GM18511 (cell line): ENCODE results near the gene TRAPPC3L.
"Not testable (repeated sequence)": the region's sequence is repeated elsewhere in the genome, so short reads cannot be mapped to it uniquely, and the experiment has no call there.

Source experiments
- ATAC-seq: cut with Tn5 transposase; IDR thresholded peaks from one replicate; pipeline ENCODE4 v1.9.1; 2021; ENCODE audit warnings: mild to moderate bottlenecking, moderate library complexity; ENCODE audit not compliant: unreplicated experiment

The TRAPPC3L gene

DNA sequence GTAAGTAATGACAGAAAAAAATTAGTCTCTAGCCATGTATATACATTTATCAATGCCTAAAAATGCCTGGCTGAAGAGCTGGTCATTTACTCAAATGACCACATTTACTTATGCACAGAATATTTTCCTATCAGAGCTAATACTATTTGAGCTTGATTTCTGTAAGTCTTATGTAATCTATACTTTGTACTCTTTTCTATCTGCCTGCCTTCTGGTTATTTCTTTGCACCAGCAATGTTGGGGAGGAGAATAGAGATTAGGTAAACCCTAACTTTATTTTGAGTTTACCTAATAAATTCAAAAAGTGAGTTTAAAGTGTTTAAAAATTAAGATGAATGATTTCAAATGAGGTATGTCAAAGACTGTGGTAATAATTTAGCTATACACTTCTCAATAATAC, 30.3 kb downstream of the TRAPPC3L start:
- ATAC-seq: no peak

DNA sequence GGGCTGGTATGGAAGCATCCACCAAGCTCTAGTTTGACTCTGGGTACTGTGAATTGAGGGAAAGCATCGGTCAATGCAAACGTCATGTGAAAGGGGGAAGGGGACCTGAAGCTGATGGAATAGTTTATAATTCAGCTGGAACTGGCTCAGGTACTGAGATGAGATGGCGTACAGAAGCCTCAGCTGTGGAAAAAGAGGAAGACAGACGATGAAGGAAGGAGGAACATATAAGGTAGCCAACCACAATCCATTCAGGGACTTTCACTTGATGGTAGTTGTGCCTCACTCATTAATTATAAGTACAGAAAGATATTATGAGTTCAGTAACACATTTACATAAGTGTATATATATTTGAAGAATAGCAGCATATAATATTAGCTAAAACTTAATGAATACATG, 31.4 kb downstream of the TRAPPC3L start:
- ATAC-seq: no peak

DNA sequence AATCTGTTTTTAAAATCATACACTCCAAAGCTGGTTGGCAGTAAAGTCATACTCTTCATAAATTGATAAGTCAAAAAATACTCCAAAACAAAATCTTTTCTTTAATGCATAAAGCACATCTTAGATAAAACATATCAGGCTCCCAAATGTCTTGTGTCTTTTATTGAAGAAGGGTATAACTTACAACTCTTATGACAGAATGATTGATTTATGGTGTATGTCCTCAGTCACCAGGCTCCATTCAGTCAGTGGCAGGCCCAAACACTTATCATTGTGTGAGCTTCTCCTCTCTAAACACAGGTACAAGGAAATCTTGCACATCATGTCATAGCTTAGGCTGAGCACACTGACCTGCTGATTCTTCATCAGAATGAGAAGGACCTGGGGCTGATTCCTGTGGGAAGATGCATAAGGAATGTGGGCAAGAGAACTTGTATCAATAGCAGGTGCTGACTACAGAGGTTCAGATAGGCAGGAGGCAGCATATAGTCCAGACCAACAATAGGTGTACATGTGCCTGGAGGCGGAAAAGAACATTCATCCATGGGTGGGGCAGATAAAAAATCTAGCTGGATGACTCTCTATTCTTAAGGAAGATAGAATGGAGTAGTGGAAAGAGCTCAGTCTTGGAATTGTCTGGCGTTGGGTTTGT, 32.1 kb downstream of the TRAPPC3L start:
- ATAC-seq: no peak

DNA sequence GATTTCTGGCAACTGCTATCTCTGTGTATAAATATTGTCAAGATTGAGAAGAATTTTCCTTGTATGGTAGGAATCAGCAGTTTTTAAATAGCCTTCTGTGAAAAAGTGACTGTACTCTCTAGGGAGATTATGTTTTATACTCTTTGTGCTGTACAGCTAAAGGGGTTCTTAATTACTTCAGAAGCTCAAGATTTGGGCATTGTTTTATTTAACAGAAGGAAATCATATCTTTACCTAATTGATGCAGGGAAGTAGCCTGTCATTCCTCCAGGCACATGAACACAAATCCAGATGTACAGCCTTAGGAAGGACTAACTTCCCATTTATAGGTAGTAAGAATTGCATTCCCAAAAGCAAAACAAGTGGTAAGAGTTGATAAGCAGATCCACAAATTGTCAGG, 32.8 kb downstream of the TRAPPC3L start:
- no peak for ATAC-seq

DNA sequence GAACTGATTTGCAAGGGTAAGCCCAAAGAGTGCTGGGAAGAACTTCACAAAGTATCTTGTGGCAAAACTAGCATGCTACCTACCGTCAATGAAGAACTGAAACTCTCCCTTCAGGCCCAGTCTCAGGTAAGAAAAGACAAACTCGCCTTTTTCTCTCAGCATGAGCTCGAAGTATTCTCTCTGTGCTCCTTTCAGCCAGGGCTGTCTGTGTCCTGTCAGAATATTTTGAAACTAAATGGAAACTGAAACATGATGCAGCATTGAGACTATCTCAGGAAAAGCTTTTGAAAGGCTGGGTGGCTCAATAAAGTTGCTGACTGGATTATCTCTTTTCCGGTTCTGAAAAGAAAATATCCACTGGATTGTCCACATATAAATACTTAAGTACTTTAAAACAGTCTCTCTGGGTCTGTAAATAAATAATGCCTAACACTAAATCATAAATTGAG, 33.3 kb downstream of the TRAPPC3L start:
- ATAC-seq: peak; percentile 91

DNA sequence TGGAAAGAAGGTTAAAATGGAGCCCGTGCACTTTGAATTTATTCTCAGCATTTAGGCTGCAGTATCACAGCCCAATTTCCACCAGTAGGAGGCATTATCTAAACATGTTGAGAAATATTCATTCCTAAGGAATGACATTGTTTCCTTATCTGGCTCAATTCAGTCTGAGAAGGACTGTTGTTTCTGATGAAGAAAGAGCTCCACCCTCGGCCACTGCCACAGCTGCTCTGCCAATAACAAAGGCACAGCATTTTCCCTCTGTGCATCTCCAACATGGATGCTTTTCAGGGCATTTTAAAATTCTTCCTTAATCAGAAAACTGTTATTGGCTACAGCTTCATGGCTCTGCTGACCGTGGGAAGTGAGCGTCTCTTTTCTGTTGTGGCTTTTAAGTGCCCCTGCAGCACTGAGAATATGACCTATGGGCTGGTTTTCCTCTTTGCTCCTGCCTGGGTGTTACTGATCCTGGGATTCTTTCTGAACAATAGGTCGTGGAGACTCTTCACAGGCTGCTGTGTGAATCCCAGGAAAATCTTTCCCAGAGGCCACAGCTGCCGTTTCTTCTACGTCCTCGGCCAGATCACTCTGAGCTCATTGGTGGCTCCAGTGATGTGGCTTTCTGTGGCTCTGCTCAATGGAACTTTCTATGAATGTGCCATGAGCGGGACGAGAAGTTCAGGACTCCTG, 33.9 kb downstream of the TRAPPC3L start, which contains the start of gene CALHM5:
Gene CALHM5, plus strand, starts transcription at position 216 of the 687 bp plus-strand sequence. Its CDS starts 58 bp downstream, at position 274.
- peak; percentile 15 for ATAC-seq

DNA sequence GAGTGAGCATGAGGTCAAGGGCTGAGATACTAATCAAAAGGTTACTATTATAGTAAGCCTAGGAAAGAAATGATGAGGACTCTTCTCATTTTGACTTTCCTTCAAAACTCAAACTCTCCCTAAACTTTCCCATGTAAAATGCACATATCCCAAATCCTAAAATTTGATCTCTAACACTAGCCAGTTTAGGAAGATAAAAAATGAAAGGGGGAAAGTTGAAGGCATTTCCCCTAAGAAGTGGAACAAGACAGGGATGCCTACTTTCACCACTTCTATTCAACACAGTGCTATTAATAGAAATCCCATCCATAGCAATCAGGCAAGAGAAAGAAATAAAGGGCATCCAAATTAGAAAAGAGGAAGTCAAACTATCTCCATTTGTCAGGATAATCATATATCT, 37.0 kb downstream of the TRAPPC3L start:
- ATAC-seq: no peak

DNA sequence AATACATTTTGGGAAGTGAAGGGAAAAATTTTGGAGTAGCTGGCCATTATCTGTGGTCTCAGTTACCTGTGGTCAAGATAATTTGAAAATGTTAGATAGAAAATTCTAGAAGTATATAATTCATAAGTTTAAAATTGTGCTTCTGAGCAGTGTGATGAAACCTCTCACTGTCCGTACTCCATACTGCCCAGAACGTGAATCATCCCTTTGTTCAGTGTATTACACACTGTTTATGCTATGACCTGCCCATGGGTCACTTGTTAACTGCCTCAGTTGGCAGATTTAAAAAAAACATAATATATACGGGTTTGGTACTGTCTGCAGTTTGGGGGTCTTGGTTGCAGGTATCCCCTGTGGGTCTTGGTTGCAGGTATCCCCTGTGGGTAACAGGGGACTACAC, 38.2 kb downstream of the TRAPPC3L start:
- no peak for ATAC-seq

DNA sequence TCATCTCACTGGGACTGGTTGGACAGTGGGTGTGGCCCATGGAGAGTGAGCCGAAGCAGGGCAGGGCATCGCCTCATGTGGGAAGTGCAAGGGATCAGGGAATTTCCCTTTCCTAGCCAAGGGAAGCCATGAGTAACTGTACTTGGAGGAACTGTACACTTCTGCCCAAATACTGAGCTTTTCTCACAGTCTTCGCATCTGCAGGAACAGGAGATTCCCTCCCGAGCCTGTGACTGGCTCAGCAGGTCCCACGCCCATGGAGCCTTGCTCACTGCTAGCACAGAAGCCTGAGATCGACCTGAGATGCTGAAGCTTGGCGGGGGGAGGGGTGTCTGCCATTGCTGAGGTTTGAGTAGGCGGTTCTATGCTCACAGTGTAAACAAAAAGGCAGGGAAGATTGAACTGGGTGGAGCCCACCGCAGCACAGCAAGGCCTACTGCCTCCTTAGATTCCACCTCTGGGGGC, 44.5 kb downstream of the TRAPPC3L start:
- ATAC-seq: no peak

DNA sequence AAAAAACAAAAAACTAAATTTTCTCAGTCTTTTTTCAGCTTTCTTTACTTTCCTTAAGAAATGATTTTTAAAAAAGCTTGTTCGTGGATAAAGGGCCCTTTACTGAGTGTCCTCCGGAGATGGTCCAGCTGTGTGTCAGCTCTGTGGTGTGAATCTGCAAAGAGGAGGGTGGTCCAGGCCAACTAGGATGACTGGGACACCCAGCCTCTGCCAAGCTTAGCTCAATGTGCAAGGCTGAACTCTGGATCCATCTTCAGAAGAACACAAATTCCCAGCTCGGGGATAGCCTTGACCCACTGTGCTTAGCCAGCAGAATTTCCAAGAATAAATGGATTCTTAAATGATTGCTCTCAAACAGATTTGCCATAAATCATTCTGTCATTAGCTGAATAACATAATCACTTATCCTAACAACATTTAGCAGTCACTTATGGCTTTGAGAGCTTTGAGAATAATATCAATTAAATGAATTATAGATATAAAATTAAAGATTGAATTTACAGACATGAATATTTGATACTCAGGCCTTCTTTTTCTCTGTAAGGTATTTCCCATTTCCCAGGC, 48.3 kb downstream of the TRAPPC3L start:
- ATAC-seq: no peak

DNA sequence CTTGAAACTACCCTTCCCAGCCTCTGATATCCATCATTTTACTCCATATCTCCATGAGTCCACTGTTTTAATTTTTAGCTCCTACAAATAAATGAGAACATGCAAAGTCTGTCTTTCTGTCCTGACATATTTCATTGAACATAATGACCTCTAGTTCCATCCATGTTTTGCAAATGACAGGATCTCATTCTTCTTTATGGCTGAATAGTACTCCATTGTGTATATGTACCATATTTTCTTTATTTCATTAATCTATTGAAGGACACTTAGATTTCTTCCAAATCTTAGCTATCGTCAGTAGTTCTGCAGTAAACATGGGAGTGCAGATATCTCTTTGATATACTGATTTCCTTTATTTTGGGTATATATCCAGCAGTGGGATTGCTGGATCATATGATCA, 50.3 kb downstream of the TRAPPC3L start:
- ATAC-seq: not testable (repeated sequence)

DNA sequence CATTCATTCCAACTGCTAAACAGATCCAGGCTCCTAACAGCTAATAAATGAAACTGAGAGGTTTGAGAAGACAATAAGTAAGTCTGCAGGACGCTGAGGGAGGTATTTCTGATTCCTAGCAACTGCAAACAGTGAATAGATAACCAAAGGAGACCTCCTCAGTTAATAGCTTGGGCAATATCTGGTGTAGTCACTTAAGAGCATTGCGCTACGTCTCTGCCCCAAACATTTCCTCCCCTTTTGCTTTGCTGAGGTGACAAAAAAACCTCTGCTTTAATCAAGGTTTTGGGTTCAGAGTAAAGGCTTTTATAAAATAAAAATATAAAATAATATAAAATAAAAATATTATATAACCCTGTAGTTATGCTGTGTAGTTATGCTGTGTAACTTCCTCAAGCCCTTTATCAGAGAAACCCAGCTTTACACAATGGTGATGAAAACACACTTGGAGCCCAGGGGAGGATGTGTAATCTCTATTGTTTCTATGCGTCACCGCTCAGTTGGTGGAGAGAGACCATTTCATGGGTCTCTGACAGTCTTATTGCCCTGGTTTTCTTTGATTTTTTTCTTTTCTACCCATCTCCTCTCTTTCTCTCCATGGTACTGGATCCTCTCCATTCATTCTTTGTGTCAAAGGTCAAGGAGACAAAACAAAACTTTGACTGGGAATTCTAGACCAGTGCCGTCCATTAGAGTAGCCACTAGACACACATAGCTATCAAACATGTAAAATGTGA, 53.0 kb downstream of the TRAPPC3L start:
- no peak for ATAC-seq

DNA sequence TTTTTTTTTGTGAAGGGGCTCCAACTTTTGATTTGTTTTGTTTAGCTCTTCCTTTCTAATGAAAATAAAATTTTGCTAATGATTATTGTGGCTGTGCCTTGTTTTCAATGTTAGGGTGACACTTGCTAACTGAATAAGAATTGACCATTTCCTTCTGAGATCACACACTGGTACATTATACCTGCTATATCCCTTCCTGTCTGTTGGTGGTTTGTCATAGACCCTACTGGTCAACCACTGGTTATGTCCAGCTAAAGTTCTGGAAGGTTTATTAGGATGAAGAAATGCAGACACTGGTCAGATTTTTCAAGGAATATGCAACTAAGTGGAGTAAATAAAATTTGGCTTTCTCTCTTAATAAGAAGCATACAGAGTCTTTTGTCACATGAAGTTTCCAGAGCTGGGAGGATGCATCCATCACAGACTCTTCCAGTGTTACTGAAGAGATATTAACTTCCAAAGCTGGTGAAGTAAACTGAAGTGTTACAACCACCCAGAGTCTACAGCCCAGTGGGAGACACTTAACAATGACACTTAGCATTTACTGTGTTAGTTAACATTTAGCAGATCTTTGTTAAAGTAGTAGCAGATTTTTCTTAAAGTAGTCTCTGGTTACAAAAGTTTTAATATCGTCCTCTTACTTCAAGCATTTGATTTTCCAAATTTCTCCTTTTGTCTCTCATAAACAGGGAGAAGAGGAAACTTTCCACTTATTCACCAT, 53.7 kb downstream of the TRAPPC3L start:
- no peak for ATAC-seq

DNA sequence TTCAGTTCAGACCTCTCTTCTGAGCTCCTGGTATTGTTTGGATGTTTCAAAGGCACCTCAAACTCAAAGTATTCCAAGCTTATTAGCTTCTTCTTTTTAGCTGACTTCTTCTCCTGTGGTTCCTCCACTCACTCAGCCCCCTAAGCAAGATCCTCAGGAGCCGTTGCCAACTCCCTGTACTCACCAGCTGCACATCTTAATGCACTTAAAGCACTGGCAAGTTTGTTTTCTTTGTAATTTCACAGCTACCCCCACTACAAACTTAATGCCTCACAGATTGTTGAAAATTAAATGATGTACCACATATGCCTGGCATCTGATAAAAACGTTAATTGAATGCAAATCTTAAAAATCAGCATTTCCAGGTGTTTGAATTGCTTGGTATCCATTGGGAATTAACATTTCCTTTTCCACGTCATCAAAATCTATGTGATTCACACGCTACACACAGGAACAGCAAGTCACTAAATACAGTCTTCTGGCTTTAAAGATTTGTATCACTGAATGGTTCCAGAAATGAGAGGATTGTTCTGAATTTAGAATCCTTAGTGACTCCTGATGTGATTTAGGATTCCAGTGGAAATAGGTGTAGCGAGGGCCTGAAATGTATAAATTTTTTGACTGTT, 59.8 kb downstream of the TRAPPC3L start:
- ATAC-seq: no peak

DNA sequence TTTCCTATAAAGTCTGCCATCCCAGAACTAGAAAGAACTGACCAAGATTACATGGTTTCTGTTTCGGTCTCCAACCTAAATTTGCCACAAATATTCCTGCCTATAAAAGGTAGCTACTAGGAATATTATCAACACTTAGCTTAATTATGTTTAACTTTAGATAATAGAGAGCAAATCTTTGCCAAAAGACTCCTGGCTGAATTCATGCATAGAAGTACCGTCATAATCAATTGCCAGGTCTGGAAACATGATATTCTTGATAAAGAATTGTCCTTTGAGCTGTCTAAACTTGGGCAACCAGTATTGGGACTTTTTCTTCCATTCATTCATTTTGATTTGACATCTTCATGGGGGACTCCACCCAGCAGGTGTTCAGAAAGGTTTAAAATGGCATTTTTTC, 61.9 kb downstream of the TRAPPC3L start:
- ATAC-seq: no peak

DNA sequence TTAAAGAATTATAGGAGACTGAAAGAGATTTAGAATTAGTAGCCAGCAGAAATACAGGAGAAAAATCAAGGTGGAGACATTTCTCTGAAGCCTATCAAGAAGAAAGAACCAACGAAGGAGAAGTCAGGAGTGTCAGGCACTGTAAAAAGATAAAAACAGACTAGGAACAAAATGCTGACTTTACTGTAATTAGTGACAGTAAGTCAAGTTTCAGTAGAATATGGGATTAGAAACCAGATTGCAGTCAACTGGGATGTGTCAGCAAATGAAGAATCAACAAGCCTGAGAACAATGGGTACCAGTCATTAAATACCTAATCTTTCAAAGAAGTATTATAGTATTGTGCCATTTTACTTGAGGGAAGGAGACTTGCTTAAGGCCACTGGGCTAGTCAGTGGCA, 62.7 kb downstream of the TRAPPC3L start:
- no peak for ATAC-seq

DNA sequence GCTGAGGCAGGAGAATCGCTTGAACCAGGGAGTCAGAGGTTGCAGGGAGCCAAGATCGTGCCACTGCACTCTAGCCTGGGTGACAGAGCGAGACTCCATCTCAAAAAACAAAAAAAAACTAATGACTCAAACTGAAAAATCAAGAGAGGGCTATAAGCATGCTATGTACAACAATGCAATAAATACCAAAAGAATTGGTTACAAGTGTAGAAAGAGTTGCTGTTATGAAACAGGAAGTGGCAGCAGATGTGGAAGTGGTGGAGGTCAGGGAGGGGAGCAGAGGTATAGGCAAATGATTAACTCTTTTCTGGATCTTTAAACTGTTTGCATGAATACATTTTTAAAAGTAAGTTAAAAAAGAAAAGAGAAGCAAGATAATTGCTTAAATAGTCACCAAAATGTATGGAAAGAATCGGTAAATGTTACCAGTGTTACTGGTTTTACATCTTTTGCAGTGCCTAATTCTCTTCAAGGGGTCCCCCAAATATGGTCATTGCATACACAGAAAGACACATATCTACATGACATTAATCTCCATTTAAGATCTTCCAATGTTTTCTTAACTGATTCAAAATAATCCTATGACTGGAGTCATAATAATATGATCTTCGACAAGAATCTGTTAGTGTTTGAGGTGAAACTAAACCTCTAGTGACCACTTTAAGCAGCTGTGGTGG, 69.3 kb downstream of the TRAPPC3L start:
- peak; percentile 100 for ATAC-seq

DNA sequence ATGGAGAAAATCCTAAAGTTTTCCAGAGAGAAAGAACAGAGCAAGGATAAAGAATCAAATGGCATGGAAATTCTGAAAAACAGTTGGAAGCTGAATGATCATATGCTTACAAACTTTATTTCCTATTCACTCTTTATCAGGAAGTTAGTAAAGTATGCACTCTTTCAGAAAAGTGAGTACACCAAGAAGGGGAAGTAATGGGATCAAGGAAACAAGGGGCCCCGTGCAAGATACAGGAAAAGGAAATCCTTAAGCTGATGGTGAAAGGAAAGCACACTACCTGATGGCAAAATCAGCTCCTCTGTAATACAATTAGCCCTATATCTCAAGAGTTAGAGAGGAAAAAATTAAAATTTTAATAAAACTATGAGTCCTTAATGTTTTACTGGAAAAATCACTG, 70.3 kb downstream of the TRAPPC3L start:
- ATAC-seq: no peak

DNA sequence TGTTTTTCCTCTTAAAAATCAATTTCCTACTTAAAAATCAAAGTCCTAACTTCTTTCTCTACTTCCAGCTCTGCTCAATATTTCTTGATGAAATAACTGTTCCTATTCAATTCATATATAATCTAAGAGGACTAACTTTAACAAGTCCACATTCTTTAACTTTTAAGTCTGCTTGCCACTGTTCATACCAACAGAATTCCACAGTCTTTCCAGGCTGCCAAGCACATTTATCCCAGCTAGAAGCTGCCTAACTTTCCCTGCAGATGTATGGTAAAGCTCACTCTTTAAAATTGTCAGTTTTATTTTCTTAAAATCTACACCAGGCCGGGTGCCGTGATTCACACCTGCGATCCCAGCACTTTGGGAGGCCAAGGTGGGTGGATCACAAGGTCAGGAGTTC, 72.8 kb downstream of the TRAPPC3L start:
- ATAC-seq: no peak

DNA sequence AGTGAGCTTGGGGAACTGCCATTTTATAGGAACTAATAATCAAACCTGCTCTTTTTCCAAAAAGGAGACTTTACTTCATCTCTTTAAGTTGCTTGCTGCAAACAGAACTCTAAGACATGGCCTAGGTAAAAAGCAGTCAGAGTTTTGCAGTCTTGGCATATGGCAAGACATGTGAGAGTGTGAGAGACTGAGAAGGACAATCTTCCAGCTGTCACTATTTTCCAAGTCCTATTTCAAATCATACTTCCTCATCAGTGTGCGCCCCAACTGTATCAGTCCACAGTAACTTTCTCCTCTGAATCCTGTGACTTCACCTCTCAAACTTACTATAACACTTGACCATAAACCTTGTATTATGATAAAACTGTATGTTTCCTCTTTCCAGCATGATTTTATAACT, 74.0 kb downstream of the TRAPPC3L start:
- no peak for ATAC-seq
